HCT116 (cell line): ENCODE data around the gene RAPGEF1. TPM values are rescaled to one million over a fixed set of nuclear protein-coding genes. Genes with fewer than 3 reads are reported as not detected.
A peak's percentile ranks its signal among the peaks of the same experiment; 100 is the strongest.

Experiments used
- ATAC-seq: fragments of 200-7000 bp; cut with Tn5 transposase; 2 replicates; pipeline ENCODE4 v1.9.1; 2020; ENCODE audit warnings: mild to moderate bottlenecking, moderate library complexity
- BruUV-seq: library from RNA; stranded (reverse); fragments of 400-500 nt; replicated peaks from 2 replicates; lab custom pipeline; 2021; lab: Mats Ljungman, UMichigan
- CTCF ChIA-PET: fragments of 300-600 bp; sonication (Branson Sonifier 250); formaldehyde crosslinking; loops from one replicate; lab custom pipeline; 2021; ENCODE audit warnings: antibody characterized with exemption; lab: Charles Lee
- POLR2A ChIA-PET: fragments of 300-600, 350-600 bp; sonication (Branson Sonifier 250); formaldehyde crosslinking; loops from one replicate; lab custom pipeline; 2021; ENCODE audit warnings: antibody characterized with exemption; lab: Charles Lee
- RAD21 ChIA-PET, 2 experiments: fragments of 300-600 bp; sonication (Branson Sonifier 250); formaldehyde crosslinking; loops; one replicate each; lab custom pipeline; 2023; ENCODE audit warnings: low total read pairs in 2 of 2; ENCODE audit not compliant: uncharacterized antibody in 2 of 2, unreplicated experiment in 2 of 2, low non-redundant PET in 1 of 2; lab: Charles Lee
- DNase-seq: peaks from one replicate; pipeline ENCODE4 v3.0.0-alpha.2; 2010; ENCODE audit warnings: low read depth, low spot score
- H2AFZ ChIP-seq: fragments of 200-600 bp; shearing (Covaris generic), sonication (generic); 2 replicates; pipeline ENCODE4 v1.6.1; 2017; ENCODE audit warnings: low read depth, mixed run types, mixed read lengths, antibody characterized with exemption, low read length; ENCODE audit not compliant: poor library complexity, severe bottlenecking
- H3K27ac ChIP-seq: 2 replicates; pipeline ENCODE4 v1.5.1; 2012; ENCODE audit warnings: low read depth, low read length
- H3K27me3 ChIP-seq: fragments of 200-600 bp; sonication (generic); 2 replicates; pipeline ENCODE4 v1.6.1; 2016; ENCODE audit warnings: mixed run types, low read length, mixed read lengths; ENCODE audit not compliant: insufficient read depth
- H3K36me3 ChIP-seq, 2 experiments: fragments of 200-500 bp in 1 of 2; fragments of 200-600 bp in 1 of 2; sonication (Bioruptor generic) in 1 of 2; sonication (generic) in 1 of 2; 2 replicates each; pipeline versions ENCODE4 v1.5.1 to v1.6.1; 2014 to 2016; ENCODE audit warnings: low read length in 2 of 2, inconsistent platforms in 1 of 2, mixed read lengths in 1 of 2, mixed run types in 1 of 2; ENCODE audit not compliant: insufficient read depth in 2 of 2, control insufficient read depth in 1 of 2
- H3K4me1 ChIP-seq, 2 experiments: fragments of 200-600 bp in 1 of 2; sonication (generic) in 1 of 2; 2 replicates each; pipeline versions ENCODE4 v1.5.1 to v1.6.1; 2012 to 2017; ENCODE audit warnings: low read length in 2 of 2, inconsistent platforms in 1 of 2, mild to moderate bottlenecking in 1 of 2, mixed read lengths in 1 of 2, mixed run types in 1 of 2, moderate library complexity in 1 of 2; ENCODE audit not compliant: insufficient read depth in 2 of 2, control insufficient read depth in 1 of 2
- H3K4me2 ChIP-seq: fragments of 200-600 bp; sonication (generic); 2 replicates; pipeline ENCODE4 v1.6.1; 2017; ENCODE audit warnings: mixed run types, low read length, mixed read lengths
- H3K4me3 ChIP-seq, 2 experiments: fragments of 200-600 bp in 1 of 2; sonication (generic) in 1 of 2; replicated peaks in 1 of 2; 2 replicates each; pipeline ENCODE4 v1.5.1; 2011 to 2016; ENCODE audit warnings: low read length in 2 of 2, control low read depth in 1 of 2, low read depth in 1 of 2, mild to moderate bottlenecking in 1 of 2, mixed read lengths in 1 of 2, mixed run types in 1 of 2
- H3K79me2 ChIP-seq: fragments of 200-600 bp; sonication (generic); 2 replicates; pipeline ENCODE4 v1.6.1; 2017; ENCODE audit warnings: mild to moderate bottlenecking, mixed run types, low read length, moderate library complexity, mixed read lengths; ENCODE audit not compliant: insufficient read depth
- H3K9ac ChIP-seq: fragments of 200-600 bp; sonication (generic); 2 replicates; pipeline ENCODE4 v1.6.1; 2016; ENCODE audit warnings: low read length, mixed read lengths
- H3K9me2 ChIP-seq: fragments of 200-600 bp; sonication (generic), shearing (Covaris generic); 2 replicates; pipeline ENCODE4 v1.6.1; 2017; ENCODE audit warnings: mixed run types, mild to moderate bottlenecking, moderate library complexity; ENCODE audit not compliant: insufficient read depth
- H3K9me3 ChIP-seq, 2 experiments: fragments of 200-500 bp in 1 of 2; fragments of 200-600 bp in 1 of 2; sonication (Bioruptor generic) in 1 of 2; sonication (generic) in 1 of 2; 2 replicates each; pipeline ENCODE4 v1.6.1; 2014 to 2017; ENCODE audit warnings: low read length in 2 of 2, mixed read lengths in 2 of 2, inconsistent platforms in 1 of 2, low read depth in 1 of 2, mild to moderate bottlenecking in 1 of 2, mixed run types in 1 of 2, moderate library complexity in 1 of 2; ENCODE audit not compliant: control insufficient read depth in 1 of 2, insufficient read depth in 1 of 2
- H4K20me1 ChIP-seq: fragments of 200-600 bp; sonication (generic), shearing (Covaris generic); 2 replicates; pipeline ENCODE4 v1.6.1; 2017; ENCODE audit warnings: mixed run types, mild to moderate bottlenecking, moderate library complexity; ENCODE audit not compliant: insufficient read depth
- ATF3 ChIP-seq: IDR thresholded peaks from 2 replicates; pipeline ENCODE4 v1.6.1; 2012
- CEBPB ChIP-seq: IDR thresholded peaks from 2 replicates; pipeline ENCODE4 v1.6.1; 2012; ENCODE audit warnings: low read depth
- CTCF ChIP-seq, 3 experiments: fragments of 200-600 bp in 1 of 3; sonication (generic) in 1 of 3; IDR thresholded peaks in 2 of 3; conservative IDR thresholded peaks in 1 of 3; 2 replicates each; pipeline ENCODE4 v1.5.1; 2012 to 2017; ENCODE audit warnings: low read depth in 2 of 3, low read length in 2 of 3, antibody characterized with exemption in 1 of 3, borderline replicate concordance in 1 of 3, control low read depth in 1 of 3, mild to moderate bottlenecking in 1 of 3, mixed read lengths in 1 of 3, mixed run types in 1 of 3, moderate library complexity in 1 of 3; ENCODE audit not compliant: insufficient read depth in 1 of 3
- EZH2 ChIP-seq: fragments of 200-600 bp; sonication (generic); IDR thresholded peaks from 2 replicates; pipeline ENCODE4 v1.6.1; 2017; ENCODE audit warnings: antibody characterized with exemption, mixed run types
- FOSL1 ChIP-seq: IDR thresholded peaks from 2 replicates; pipeline ENCODE4 v1.6.1; 2012; ENCODE audit warnings: low read depth
- JUND ChIP-seq: IDR thresholded peaks from 2 replicates; pipeline ENCODE4 v1.6.1; 2012
- MAX ChIP-seq: IDR thresholded peaks from 2 replicates; pipeline ENCODE4 v1.6.1; 2012
- POLR2A ChIP-seq: IDR thresholded peaks from 2 replicates; pipeline ENCODE4 v1.7.0; 2011; ENCODE audit warnings: borderline replicate concordance; ENCODE audit not compliant: insufficient read depth, insufficient read length; ENCODE audit errors: extremely low read depth
- POLR2AphosphoS5 ChIP-seq: IDR thresholded peaks from 2 replicates; pipeline ENCODE4 v1.6.1; 2011; ENCODE audit warnings: mild to moderate bottlenecking, low read depth, low read length, moderate library complexity
- REST ChIP-seq: IDR thresholded peaks from 2 replicates; pipeline ENCODE4 v1.6.1; 2012; ENCODE audit warnings: low read depth
- SIN3A ChIP-seq: IDR thresholded peaks from 2 replicates; pipeline ENCODE4 v1.6.1; 2012; ENCODE audit warnings: low read depth
- SP1 ChIP-seq: IDR thresholded peaks from 2 replicates; pipeline ENCODE4 v1.6.1; 2012; ENCODE audit warnings: low read depth
- YY1 ChIP-seq: IDR thresholded peaks from 2 replicates; pipeline ENCODE4 v1.6.1; 2011; ENCODE audit warnings: low read length, low read depth, moderate library complexity, mild to moderate bottlenecking; ENCODE audit not compliant: insufficient replicate concordance; ENCODE audit errors: extremely low read depth
- ZFX ChIP-seq: fragments of 450-650 bp; IDR thresholded peaks from 2 replicates; pipeline ENCODE4 v1.6.1; 2017
- intact Hi-C: fragments of 100-400 bp; cut with micrococcal nuclease; formaldehyde crosslinking; loops from 2 replicates; pipeline ENCODE4 v1.10.0; 2022
- total RNA-seq: library from RNA; stranded (reverse); gene quantifications from one replicate; pipeline ENCODE4 v1.2.1, GENCODE V29; 2021; ENCODE audit not compliant: unreplicated experiment

The RAPGEF1 gene
- total RNA-seq, 1 experiment from 2014 or later = 43.0 TPM

GRCh38 chr9:131744720-131745201 lies 4.9 kb upstream of the RAPGEF1 start:
- BruUV-seq = no TSS peak
- H3K4me2 ChIP-seq = no peak overlapping the region
- no peak overlapping the region for H2AFZ ChIP-seq
- POLR2A ChIA-PET = no interaction called here
- H3K36me3 ChIP-seq = no peaks in the 10 kb centered on the region
- H3K79me2 ChIP-seq = no peaks in the 10 kb centered on the region
- no peaks in the 10 kb centered on the region for H3K27me3 ChIP-seq
- no peak overlapping the region for H3K9ac ChIP-seq
- H3K4me3 ChIP-seq = no peak overlapping the region
- CTCF ChIA-PET = interaction anchor here (0.9 to 1.4 kb wide), 2 partner anchors 9 to 11 kb away, joined by 3 to 5 read pairs; no protein-coding TSS in a partner anchor
- H3K27ac ChIP-seq = no peak overlapping the region
- RAD21 ChIA-PET = no interaction called here
- H3K9me3 ChIP-seq = 0 out of 4 replicates have a peak, but pooled peaks cover 0 to 3% of the 10 kb centered on the region in 2 experiments
- no peaks in the 10 kb centered on the region for H3K9me2 ChIP-seq
- TF ChIP-seq MAX = no peak
- TF ChIP-seq POLR2A = no peak
- TF ChIP-seq ZFX = 0 out of 2 replicates have a peak, but pooled peaks have one; percentile 7
- TF ChIP-seq SP1 = no peak
- H3K4me1 ChIP-seq = no peaks in the 10 kb centered on the region
- DNase-seq = no peak
- intact Hi-C loops = no loop called here
- no peaks in the 10 kb centered on the region for H4K20me1 ChIP-seq
- ATAC-seq = no peak

GRCh38 chr9:131744171-131744719 lies 4.4 kb upstream of the RAPGEF1 start:
- BruUV-seq = no TSS peak
- H3K9me3 ChIP-seq = 0 out of 4 replicates have a peak, but pooled peaks cover 0 to 3% of the 10 kb centered on the region in 2 experiments
- TF ChIP-seq POLR2AphosphoS5 = no peak
- TF ChIP-seq MAX = no peak
- TF ChIP-seq REST = no peak
- no peak for TF ChIP-seq FOSL1
- TF ChIP-seq SP1 = no peak
- no peak for TF ChIP-seq CTCF (IDR thresholded peaks at IDR 0.05 in 2 of 3, conservative IDR thresholded peaks at IDR 0.05 in 1 of 3; ENCODE audit: borderline replicate concordance in 1 of 3, insufficient read depth in 1 of 3, low read depth in 2 of 3, low read length in 2 of 3)
- TF ChIP-seq CEBPB = no peak
- no peak for TF ChIP-seq EZH2
- no peak for TF ChIP-seq YY1
- TF ChIP-seq ATF3 = no peak
- TF ChIP-seq SIN3A = no peak
- no peak for TF ChIP-seq JUND
- no peak for TF ChIP-seq ZFX

More at GRCh38 chr9:131744171-131744719, 4.4 kb upstream of the RAPGEF1 start:
- Histone ChIP-seq H3K4me2 (no peak overlapping the region), H3K4me3 (no peak overlapping the region), H4K20me1 (no peaks in the 10 kb centered on the region), H3K36me3 (no peaks in the 10 kb centered on the region), H3K27me3 (no peaks in the 10 kb centered on the region), H3K79me2 (peaks cover under 1% of the 10 kb centered on the region), H3K9ac (no peak overlapping the region), H3K9me2 (no peaks in the 10 kb centered on the region), H2AFZ (no peak overlapping the region), H3K4me1 (no peaks in the 10 kb centered on the region), H3K27ac (no peak overlapping the region)
- ATAC-seq (no peak), DNase-seq (no peak)
- ChIA-PET CTCF (interaction anchor here (0.9 to 1.4 kb wide), 2 partner anchors 10 to 11 kb away, joined by 3 to 5 read pairs; no protein-coding TSS in a partner anchor), POLR2A (no interaction called here), RAD21 (no interaction called here)
- intact Hi-C loops = no loop called here
